ENCODE measurements around the gene PICK1.

DNA sequence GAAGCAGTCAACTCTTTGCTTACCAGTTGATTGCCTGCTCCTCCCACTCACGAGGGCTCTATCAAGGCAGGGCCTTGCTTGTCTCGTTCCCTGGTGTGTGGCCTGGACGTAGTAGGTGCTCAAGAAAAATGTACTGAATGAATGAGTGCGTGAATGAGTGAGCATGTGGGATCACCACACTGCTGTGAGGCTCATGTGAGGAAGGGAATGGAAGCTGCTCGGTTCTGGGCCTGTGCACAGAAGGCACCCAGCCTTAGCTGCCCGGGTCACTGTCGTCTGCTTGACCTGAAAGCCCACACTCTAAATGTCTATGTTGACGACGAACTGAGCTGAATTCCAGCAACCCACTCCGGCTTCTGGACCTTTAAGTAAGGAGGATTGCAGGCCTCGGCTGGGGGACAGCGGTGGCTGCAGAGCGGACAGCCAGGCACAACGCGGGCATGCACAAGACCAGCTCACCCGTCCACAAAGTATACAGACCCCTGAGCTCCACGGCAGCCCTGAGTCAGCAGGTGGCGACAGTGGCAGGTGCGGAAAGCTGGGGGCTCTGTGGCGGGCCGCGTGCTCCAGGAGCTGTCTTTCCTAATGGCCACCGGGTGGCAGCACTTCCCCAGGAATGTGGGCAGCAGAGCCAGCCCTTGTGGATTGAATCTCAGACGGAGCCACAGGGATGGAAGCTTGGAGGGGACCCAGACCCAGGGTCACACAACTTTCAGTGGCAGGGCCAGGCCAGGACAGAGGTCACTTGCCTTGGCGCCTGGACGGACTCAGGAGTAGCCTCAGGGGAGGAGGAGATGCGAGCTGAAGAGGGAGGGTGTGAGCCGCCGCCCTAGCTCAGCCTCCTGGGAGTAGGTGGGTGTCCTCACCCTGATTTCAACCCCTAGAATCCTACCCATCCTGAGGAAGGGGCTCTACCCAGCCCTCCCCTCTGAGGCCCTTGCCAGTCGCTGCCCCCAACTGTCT lies 5.0 kb upstream of the PICK1 start:
- TF ChIP-seq EZH2 (IDR thresholded peaks at IDR 0.05; ENCODE audit: insufficient read depth, poor library complexity, severe bottlenecking) = no peak
- TF ChIP-seq EZH2phosphoT487 (IDR thresholded peaks at IDR 0.05; ENCODE audit: insufficient read depth, low read depth) = no peak
